ENCODE data around the gene TTC38. TPM values are rescaled to one million over a fixed set of nuclear protein-coding genes. Genes with fewer than 3 reads are reported as not detected.

Gene TTC38
- 10 to 100 TPM; 21.8 to 61.8 (median 33.3) TPM for total RNA-seq

- H3K9me3 ChIP-seq: no peaks in the 10 kb centered on the region
- H3K27me3 ChIP-seq: no peaks in the 10 kb centered on the region
- ATAC-seq: peak; percentile 98
- peaks cover 0 to 44% (median 7%) of the 10 kb centered on the region in 3 donors for H3K4me1 ChIP-seq
- WGBS, 2 donors (ENCODE audit: low coverage in 1 of 2): 0% methylated on average over 4 to 13 of the region's 74 CpGs
- peak within 1 kb of the TSS; percentile 67 to 89 (median 88) for H3K27ac ChIP-seq
- TF ChIP-seq EP300 (IDR thresholded peaks at IDR 0.05) (no peak), POLR2A (IDR thresholded peaks at IDR 0.05) (peak; percentile 32 to 54), POLR2AphosphoS5 (IDR thresholded peaks at IDR 0.05) (peak; percentile 71), CTCF (IDR thresholded peaks at IDR 0.05) (peak in 1 of 4 experiments; percentile 37)
- H3K4me3 ChIP-seq: peak within 1 kb of the TSS; percentile 69 to 90
- H3K36me3 ChIP-seq: peaks cover 0 to 30% of the 10 kb centered on the region in 2 donors
These were observed at the start of gene TTC38 for GRCh38 chr22:46267431-46268279. TTC38 (plus strand) TSS chr22:46268008; CDS start chr22:46268040, 32 bp downstream.

GRCh38 chr22:46219636-46220035 lies 48.2 kb upstream of the TTC38 start:
- TF ChIP-seq POLR2A (IDR thresholded peaks at IDR 0.05) (no peak), EP300 (IDR thresholded peaks at IDR 0.05) (no peak), POLR2AphosphoS5 (IDR thresholded peaks at IDR 0.05) (no peak), CTCF (IDR thresholded peaks at IDR 0.05) (no peak)
- no peak for ATAC-seq
- no peak overlapping the region for H3K27ac ChIP-seq
- 82 to 96% methylated on average over 3 to 10 of the region's 10 CpGs for WGBS, 2 donors (ENCODE audit: low coverage in 1 of 2)
- H3K4me3 ChIP-seq: no peak overlapping the region
- no peaks in the 10 kb centered on the region for H3K4me1 ChIP-seq
- no peaks in the 10 kb centered on the region for H3K27me3 ChIP-seq
- no peaks in the 10 kb centered on the region for H3K9me3 ChIP-seq
- peaks cover 0 to 95% of the 10 kb centered on the region in 2 donors for H3K36me3 ChIP-seq

- peaks cover 0 to 95% of the 10 kb centered on the region in 2 donors for H3K36me3 ChIP-seq
- H3K27me3 ChIP-seq: no peaks in the 10 kb centered on the region
- H3K4me3 ChIP-seq: no peak overlapping the region
- TF ChIP-seq EP300 (IDR thresholded peaks at IDR 0.05) (no peak), POLR2A (IDR thresholded peaks at IDR 0.05) (no peak), CTCF (IDR thresholded peaks at IDR 0.05) (no peak), POLR2AphosphoS5 (IDR thresholded peaks at IDR 0.05) (no peak)
- no peak overlapping the region for H3K27ac ChIP-seq
- WGBS, 2 donors (ENCODE audit: low coverage in 1 of 2): 89 to 100% methylated on average over 2 to 3 of the region's 5 CpGs
- H3K4me1 ChIP-seq: no peaks in the 10 kb centered on the region
- no peaks in the 10 kb centered on the region for H3K9me3 ChIP-seq
- no peak for ATAC-seq
These were observed 46.9 kb upstream of the TTC38 start for GRCh38 chr22:46220921-46221320.

- Histone ChIP-seq H3K4me1 (no peaks in the 10 kb centered on the region), H3K27me3 (no peaks in the 10 kb centered on the region), H3K9me3 (no peaks in the 10 kb centered on the region), H3K36me3 (peaks cover 0 to 82% of the 10 kb centered on the region in 2 donors), H3K4me3 (no peak overlapping the region), H3K27ac (no peak overlapping the region)
- no peak for ATAC-seq
- WGBS, 2 donors (ENCODE audit: low coverage in 1 of 2): 85 to 97% methylated on average over 5 to 16 of the region's 23 CpGs
- no peak for TF ChIP-seq POLR2AphosphoS5 (IDR thresholded peaks at IDR 0.05)
- no peak for TF ChIP-seq CTCF (IDR thresholded peaks at IDR 0.05)
- no peak for TF ChIP-seq EP300 (IDR thresholded peaks at IDR 0.05)
- no peak for TF ChIP-seq POLR2A (IDR thresholded peaks at IDR 0.05)
These were observed 43.5 kb upstream of the TTC38 start for GRCh38 chr22:46224044-46224897.
